HG02970 (cell line): ENCODE results near the gene LRRC4B.

Experiments
- ATAC-seq: cut with Tn5 transposase; IDR thresholded peaks from one replicate; pipeline ENCODE4 v1.9.1; 2021; ENCODE audit warnings: mild to moderate bottlenecking, moderate library complexity, moderate number of reproducible peaks; ENCODE audit not compliant: unreplicated experiment, low FRiP score

Gene LRRC4B

GRCh38 chr19:50468818-50469217 lies 99.4 kb downstream of the LRRC4B start:
- ATAC-seq: no peak

GRCh38 chr19:50467566-50467965 lies 100.7 kb downstream of the LRRC4B start:
- no peak for ATAC-seq
